Esophagus muscularis mucosa (tissue), 3 donors: ENCODE results near the gene PEX11A.

ENCODE experiments used
- CTCF ChIP-seq, 3 experiments: fragments of 200-600 bp in 2 of 3; fragments of 450-650 bp in 1 of 3; sonication (generic) in 2 of 3; IDR thresholded peaks; one replicate each; pipeline ENCODE4 v1.5.1; 2017 to 2019; ENCODE audit warnings: antibody characterized with exemption in 3 of 3, mild to moderate bottlenecking in 2 of 3, moderate library complexity in 1 of 3
- POLR2A ChIP-seq: fragments of 450-650 bp; IDR thresholded peaks from one replicate; pipeline ENCODE4 v1.6.1; 2017; ENCODE audit warnings: antibody characterized with exemption, moderate library complexity, mild to moderate bottlenecking, low read depth

GRCh38 chr15:89662893-89663626 lies 27.5 kb downstream of the PEX11A start:
- TF ChIP-seq CTCF (IDR thresholded peaks at IDR 0.05) (no peak), POLR2A (no peak)
